NCI-H187 treated with DMSO at 0.1 percent for 48 hours (cell line): ENCODE measurements around the gene UGT2B28.
"Not testable (repeated sequence)": the region's sequence is repeated elsewhere in the genome, so short reads cannot be mapped to it uniquely, and the experiment has no call there.

Experiments
- DNase-seq: peaks from one replicate; lab custom pipeline; 2025; lab: John Stamatoyannopoulos, UW

Gene UGT2B28

DNA sequence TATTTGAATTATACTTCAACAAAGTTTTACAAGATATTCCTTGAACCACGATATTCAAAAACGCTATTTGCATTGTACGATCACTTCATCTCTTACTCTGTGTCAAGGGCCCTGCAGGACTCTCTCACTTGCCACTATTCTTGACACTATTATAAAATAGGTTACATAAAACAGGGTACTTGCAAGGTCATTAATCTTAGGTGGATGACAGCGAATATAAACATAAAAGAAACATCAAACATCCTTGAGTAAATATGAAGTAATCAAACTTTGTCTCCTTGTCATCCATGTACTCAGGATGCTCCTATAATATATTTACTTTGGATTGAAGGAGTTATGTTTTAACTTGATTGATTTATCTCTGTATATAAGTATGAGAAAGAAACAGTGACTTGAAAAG, at the start of gene UGT2B28:
UGT2B28 (plus strand) TSS at position 395 of the 400 bp plus-strand sequence. CDS start 26 bp downstream, outside the sequence.
- not testable (repeated sequence) for DNase-seq

DNA sequence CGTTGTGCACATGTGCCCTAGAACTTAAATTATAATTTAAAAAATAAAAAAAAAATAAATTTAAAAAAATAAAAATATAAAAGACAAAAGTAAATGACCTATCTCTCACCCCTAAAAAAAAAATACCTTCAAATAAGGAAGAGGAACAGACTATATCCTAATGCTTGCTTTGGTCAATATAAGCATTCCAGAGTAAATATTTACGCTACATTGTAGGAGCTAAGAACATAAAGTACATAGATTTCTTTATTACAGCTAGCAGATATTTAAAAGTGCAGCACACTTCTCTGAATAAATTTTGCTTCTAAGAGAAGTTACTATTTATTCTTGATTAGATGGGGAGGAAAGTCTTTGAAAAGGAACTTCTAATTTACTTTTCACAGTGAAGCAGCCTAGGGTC, 41.2 kb upstream of the UGT2B28 start:
- DNase-seq, result no peak

DNA sequence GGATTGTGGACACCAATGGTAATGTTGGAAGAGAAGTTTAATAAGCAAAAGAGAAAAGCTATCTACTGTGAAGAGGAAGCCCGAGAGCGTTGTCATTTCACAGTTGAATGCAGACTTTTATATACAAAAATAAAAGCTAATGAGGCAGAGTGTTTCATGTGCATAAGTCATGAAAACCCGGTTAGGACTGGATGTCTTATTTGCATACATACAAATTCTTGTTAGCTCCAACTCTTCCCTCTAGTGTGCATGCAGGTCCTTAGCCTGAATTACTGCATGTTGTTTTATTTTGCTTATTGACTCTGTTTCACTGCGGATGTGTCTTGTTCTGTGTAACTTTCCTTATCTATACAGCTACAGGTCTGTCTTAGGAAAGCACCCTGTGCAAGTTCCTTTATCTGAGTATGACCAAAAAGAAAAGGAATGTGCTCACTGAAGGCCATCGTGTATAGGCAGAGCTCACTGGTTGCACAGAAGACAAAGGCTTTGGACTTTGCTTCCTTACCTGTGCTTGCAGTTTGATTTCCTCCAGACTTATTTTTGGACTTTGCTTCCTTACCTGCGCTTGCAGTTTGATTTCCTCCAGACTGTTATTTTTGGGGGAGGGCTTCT, 40.6 kb upstream of the UGT2B28 start:
- DNase-seq, result no peak

DNA sequence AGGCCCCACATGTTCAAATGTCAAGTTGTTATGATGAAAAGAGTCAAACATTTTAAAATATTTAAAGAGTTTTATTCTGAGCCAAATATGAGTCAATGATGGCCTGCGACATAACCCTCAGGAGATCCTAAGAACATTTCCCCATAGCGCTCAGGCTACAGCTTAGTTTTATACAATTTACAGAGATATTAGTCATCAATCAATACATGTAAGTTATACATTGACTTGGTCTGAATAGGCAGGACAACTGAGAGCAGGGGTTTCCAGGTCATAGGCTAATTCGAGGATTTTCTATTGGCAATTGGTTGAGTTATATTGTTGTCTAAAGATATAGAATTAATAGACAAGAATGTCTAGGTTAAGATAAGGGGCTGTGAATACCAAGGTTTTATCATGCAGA, 39.5 kb upstream of the UGT2B28 start:
- DNase-seq, result not testable (repeated sequence)

DNA sequence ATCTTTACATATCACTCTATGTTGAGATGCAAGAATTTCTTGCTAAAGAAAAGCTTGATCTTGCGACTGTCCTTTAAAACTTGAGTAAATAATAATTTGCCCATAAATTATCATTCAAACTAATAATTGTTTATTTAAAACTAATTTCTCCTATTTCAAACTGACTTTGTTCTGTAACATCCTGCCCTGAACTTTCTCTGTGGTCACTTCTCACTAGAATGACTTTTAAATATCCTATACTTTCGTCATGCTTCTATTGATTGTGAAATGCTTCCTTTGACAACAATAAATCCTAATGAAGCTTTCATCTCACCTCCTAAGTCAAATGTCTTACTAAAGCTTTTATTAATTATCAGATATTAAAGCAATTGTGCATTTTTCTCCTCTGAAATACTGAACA, 38.5 kb upstream of the UGT2B28 start:
- DNase-seq, result not testable (repeated sequence)

DNA sequence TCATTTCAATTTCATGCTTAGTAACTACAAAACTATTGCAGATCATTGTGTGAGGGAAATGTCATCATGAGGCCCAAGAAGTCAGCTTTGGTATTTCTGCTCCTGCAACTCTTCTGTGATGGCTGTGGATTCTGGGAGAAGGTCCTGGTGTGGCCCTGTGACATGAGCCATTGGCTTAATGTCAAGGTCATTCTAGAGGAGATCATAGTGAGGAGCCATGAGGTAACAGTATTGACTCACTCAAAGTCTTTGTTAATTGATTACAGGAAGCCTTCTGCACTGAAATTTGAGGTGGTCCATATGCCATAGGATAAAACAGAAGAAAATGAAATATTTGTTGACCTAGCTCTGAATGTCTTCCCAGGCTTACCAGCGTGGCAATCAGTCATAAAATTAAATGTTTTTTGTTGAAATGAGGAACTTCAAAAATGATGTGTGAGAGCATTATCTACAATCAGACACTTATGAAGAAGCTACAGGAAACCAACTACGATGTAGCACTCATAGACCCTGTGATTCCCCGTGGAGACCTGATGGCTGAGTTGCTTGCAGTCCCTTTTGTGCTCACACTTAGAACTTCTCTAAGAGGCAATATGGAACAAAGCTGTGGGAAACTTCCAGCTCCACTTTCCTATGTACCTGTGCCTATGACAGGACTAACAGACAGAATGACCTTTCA, 37.6 kb upstream of the UGT2B28 start:
- not testable (repeated sequence) for DNase-seq

DNA sequence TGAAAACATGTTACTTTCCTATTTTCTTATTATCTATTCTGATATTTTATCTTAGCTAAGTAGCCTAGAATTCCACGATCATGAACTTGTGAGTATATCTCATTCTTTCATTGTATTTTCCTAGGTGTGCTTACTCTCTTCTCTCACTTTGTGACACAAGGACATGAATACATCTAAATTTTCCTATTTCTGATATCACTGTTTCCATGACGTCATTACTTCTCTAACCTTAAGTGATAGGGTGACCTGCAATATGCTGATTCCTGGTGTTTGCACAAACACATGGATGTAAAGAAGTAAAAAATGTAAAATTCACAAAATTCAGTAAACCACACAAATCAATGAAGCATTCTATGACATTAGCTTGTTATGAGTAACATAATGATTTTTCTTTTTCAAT, 29.4 kb upstream of the UGT2B28 start:
- DNase-seq, result not testable (repeated sequence)

DNA sequence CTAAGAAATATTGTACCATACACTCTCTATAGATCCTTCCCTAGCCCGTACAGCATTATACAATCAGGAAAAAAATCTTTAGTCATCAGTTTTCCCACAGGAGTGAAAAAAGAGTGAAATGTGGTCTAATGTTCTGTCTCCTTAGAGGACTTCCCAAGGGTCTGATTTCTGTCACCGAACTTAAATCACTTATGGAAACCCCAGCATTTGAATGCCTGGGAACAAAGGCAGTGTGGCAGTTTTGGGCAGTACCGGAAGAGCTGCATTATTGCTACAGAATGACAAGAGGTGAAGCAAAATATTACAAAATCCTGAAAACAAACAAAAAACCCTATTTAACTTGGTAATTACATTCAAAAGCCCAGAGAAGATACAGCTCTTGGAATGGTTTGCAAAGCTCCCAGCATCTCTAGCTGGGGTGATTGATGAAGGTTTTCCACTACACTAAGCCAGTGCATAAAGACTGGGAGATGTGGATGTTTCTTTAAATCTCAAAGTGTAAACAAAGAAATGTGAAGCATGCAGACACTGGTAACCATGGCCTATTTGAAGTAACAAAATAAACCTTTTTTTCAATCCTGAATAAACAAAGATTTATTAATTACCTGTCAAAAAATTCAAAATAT, 27.0 kb upstream of the UGT2B28 start:
- DNase-seq, result not testable (repeated sequence)

DNA sequence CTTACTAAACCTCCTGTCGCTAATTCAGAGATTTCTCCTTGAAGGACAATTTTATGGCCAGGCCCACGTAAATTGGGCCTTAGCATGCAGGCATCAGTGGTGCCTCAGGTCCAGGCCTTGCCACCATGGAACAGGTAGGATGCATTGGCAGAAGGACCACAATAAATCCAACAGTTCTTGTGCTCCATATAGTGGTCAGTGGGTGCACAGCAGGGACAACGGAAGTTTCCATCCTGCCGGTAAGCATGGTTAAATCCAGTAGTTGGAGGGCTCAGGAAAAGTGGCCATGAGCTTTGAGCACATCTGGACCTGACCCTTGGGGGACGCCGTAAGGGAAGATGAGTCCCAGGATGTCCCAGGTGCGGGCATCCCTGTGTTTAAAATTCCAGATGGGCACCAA, 11.7 kb upstream of the UGT2B28 start:
- DNase-seq, result not testable (repeated sequence)

DNA sequence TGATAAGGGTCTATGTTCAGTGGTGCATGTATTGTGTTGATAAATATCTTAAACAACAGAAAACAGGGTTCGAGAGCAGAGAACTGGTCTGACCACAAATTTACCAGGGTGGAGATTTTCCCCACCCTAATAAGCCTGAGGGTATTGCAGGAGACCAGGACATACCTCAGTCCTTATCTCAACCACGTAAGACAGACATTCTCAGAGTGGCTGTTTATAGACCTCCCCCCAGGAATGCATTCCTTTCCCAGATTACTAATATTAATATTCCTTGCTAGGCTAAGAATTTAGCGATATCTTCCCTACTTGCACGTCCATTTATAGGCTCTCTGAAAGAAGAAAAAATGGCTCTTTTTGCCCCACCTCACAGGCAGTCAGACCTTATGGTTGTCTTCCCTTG, 16.1 kb downstream of the UGT2B28 start:
- DNase-seq, result not testable (repeated sequence)

DNA sequence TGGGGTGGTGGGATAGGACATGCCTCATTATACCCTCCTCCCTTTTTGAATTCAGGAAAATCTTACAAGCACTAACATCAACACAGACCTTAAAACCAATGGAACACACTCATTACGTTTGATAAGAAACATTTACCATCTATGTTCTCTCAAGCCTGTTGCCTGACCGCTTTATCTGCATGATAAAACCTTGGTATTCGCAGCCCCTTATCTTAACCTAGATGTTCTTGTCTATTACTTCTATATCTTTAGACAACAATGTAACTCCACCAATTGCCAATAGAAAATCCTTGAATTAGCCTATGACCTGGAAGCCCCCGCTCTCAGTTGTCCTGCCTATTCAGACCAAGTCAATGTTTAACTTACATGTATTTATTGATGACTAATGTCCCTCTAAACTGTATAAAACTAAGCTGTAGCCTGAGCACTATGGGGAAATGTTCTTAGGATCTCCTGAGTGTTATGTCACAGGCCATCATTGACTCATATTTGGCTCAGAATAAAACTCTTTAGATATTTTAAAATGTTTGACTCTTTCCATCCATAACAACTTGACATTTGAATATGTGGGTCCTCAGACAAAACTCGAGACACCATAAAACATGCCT, 28.3 kb downstream of the UGT2B28 start:
- DNase-seq, result not testable (repeated sequence)

DNA sequence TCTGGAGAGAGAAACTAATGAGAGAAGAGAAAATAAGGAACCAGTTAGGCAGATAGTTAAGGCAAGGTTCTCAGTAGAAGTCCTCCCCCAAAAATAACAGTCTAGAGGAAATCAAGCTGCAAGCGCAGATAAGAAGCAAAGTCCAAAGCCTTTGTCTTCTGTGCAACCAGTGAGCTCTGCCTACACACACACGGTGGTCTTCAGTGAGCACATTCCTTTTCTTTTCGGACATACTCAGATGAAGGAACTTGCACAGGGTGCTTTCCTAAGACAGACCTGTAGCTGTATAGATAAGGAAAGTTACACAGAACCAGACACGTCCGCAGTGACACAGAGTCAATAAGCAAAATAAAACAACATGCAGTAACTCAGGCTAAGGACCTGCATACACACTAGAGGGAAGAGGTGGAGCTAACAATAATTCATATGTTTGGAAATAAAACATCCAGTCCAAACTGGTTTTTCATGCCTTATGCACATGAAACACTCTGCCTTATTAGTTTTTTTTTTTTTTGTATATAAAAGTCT, 29.3 kb downstream of the UGT2B28 start:
- not testable (repeated sequence) for DNase-seq

DNA sequence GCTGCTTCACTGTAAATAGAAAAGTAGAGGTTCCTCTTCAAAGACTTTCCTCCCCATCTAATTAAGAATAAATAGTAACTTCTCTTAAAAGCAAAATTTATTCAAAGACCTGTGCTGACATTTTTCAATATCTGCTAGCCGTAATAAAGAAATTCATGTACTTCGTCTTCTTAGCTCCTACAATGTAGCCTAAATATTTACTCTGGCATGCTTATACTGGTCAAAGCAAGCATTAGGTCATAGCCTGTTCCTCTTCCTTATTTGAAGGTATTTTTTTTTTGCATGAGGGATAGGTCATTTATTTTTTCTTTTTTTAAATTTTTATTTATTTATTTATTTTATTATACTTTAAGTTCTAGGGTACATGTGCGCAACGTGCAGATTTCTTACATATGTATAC, 30.0 kb downstream of the UGT2B28 start:
- not testable (repeated sequence) for DNase-seq

DNA sequence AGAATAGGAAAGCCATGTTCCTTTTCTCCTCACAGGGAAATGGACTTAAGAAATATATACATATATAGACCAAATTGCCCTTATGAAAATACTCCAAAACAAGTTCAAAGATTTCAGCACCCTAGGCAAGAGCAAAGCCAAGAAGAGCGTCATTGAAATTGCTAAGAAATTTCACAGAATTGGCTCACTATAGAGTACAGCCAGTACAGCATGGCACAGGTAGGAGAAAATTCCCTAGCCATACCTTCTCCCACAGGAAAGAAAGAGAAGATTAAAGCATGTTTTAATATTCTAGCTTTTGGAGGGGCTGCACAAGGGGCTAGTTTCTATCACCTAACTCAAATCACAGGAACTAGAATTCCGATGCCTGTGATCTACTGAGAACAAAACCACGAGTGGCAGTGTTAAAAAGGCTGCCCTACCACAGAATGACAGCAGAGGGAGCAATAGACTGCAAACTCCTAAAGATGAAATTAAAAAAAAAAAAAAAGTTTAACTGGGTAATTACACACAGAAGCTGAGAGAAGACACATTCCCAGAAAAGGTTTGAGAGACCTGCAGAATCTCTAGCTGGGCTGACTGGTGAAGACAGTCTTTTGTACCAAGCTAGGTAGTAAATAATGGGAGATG, 37.5 kb downstream of the UGT2B28 start:
- not testable (repeated sequence) for DNase-seq

DNA sequence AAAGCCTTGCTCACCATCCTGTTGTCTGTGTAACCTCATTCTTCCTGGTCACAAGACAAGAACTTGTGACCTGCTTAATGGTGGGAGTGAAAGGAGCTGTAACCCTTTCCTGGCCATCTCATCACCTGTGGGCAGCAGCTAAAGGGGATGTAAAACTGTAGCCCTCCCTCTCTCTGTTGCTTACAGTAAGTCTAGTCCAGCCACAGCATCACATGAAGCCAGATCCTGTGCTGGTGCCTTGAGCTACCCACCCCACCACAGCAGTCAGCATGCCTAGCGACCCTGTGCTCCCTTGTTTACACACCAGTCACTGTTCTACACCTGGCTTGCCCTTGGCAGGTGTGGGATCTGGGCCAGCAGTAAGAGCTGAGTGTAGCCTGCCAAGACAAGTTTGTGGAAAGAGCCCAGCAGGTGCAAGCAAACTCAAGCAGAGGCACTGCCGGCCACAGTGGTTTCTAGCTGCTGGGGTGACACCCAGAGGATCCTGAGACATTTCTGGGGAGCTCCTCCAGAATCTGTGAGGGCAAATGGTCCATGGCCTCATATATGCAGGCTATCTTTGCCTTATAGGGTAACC, 41.0 kb downstream of the UGT2B28 start:
- DNase-seq, result no peak

DNA sequence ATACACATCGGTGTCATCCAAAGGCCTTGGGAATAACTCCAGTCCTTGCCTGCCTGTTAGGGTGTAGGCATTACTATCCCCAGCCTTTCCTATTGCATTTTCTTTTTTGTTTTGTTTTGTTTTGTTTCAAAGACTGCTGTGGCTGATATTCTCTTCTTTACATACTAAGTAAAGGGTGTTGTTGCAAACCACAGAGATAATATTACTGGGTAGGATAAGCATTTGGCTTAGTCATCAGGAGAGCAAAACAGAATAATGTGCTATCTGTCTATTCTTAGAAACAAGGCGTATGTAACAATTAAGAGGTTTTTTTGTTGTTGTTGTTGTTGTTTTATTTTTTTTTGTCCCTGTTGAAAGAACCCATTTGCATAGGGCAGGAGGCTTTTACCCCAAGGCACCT, 41.8 kb downstream of the UGT2B28 start:
- no peak for DNase-seq

DNA sequence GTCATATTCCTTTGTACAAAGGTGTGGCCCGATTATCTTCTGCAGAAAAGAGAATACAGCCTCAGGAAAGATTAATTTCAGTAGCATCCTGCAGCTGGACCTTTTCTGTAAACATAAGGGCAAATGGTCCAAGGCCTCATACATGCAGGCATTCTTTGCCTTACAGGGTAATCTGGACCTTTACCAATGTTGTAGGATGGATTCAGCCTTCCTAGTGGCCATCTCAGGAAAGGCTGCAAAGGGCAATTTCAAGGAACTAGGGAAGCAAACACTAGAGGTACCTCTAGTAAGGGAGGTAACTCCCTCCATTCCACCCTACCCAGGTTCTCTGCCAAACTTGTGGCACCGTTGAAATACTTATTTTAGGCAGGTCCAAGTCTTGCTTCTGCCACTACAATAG, 43.0 kb downstream of the UGT2B28 start:
- no peak for DNase-seq

DNA sequence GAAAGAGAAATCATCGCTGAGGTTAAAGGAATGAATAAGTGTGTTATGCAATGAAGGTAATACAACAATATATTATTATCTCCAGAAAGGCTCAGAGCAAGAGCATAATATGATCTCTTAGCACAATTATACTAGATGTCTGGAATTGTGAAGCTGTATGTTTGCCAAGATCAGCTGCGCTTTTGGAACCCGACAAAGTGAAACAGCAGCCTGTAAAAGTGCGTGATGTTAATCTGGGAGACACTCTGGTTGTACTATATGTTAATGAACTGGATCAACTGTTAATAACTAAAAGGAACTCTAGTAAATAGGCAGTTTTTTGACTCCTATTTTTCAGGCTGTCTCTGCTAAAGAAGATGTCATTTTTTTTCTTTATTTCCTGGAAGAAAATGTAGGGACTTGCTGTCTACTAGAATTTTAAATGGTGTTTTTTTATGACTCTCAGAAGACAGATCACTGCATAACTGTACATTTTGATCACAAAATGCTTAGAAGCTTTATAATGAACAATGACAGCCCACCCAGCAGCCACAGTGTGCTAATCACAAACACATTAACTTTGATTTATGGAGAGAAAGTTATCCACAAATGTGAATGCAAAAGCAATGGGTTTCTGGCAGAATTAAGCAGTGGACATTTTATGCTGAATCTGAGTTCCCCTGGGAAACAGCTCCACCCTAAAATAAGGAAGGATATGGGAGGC, 50.2 kb downstream of the UGT2B28 start:
- no peak for DNase-seq

DNA sequence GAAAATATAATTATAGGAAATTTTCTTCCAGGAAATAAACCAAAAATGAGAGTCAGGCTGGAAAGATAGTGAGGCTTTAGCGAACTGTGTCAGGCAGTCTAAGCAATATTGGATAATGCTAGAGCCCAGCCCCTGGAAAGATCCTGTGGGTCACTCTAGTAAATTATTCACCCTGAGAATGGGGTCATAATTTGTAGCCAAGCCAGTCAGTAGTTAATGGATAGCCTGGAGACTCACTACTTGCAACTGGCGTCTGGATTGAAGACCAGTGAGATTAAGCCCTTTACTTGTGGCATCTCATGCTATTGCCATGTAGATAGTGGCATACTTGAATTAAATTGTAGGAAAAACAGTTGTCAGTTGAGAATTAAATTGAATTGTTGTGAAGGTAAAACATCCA, 51.0 kb downstream of the UGT2B28 start:
- DNase-seq, result not testable (repeated sequence)

DNA sequence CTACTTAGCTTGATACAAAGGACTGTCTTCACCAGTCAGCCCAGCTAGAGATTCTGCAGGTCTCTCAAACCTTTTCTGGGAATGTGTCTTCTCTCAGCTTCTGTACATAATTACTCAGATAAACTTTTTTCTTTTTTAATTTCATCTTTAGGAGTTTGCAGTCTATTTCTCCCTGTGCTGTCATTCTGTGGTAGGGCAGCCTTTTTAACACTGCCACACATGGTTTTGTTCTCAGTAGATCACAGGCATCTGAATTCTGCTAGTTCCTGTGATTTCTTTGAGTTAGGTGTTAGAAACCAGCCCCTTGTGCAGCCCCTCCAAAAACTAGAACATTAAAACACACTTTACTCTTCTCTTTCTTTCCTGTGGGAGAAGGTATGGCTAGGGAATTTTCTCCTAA, 55.2 kb downstream of the UGT2B28 start:
- DNase-seq, result not testable (repeated sequence)

DNA sequence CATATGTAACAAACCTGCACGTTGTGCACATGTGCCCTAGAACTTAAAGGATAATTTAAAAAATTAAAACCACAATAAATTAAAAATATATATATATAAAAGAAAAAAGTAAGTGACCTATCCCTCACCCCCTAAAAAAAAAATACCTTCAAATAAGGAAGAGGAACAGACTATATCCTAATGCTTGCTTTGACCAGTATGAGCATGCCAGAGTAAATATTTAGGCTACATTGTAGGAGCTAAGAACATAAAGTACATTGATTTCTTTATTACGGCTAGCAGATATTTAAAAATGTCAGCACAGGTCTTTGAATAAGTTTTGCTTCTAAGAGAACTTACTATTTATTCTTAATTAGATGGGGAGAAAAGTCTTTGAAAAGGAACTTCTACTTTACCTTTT, 62.8 kb downstream of the UGT2B28 start:
- DNase-seq, result not testable (repeated sequence)
